HEK293 (cell line): ENCODE results near the gene SMARCA1.
"Not testable (repeated sequence)": the region's sequence is repeated elsewhere in the genome, so short reads cannot be mapped to it uniquely, and the experiment has no call there.

ENCODE experiments used
- CTCF ChIA-PET: fragments of 350-600 bp; formaldehyde crosslinking; extraction: SDS; loops from one replicate; lab custom pipeline; 2021; ENCODE audit warnings: antibody characterized with exemption; lab: Yijun Ruan, JAX
- POLR2A ChIA-PET: fragments of 300-600 bp; formaldehyde crosslinking; extraction: SDS; loops from one replicate; lab custom pipeline; 2020; ENCODE audit warnings: antibody characterized with exemption, inconsistent platforms; lab: Yijun Ruan, JAX
- H3K27ac ChIP-seq: fragments of 200-500 bp; sonication (Bioruptor generic); 2 replicates; pipeline ENCODE4 v1.5.1; 2014; ENCODE audit warnings: low read depth, low read length, control low read depth, inconsistent platforms; ENCODE audit errors: extremely low read depth
- H3K36me3 ChIP-seq, 2 experiments: fragments of 200-500 bp in 1 of 2; sonication (Bioruptor generic) in 1 of 2; 1 replicate in 1 of 2; 2 replicates in 1 of 2; pipeline ENCODE4 v1.5.1; 2014 to 2017; ENCODE audit warnings: inconsistent platforms in 2 of 2, low read length in 2 of 2; ENCODE audit not compliant: control insufficient read depth in 2 of 2, insufficient read depth in 1 of 2
- H3K4me1 ChIP-seq: fragments of 200-500 bp; sonication (Bioruptor generic); 2 replicates; pipeline ENCODE4 v1.5.1; 2014; ENCODE audit warnings: mild to moderate bottlenecking, low read length, inconsistent platforms; ENCODE audit not compliant: control insufficient read depth, insufficient read depth
- H3K4me3 ChIP-seq: 2 replicates; pipeline ENCODE4 v1.5.1; 2011; ENCODE audit warnings: low read depth, mild to moderate bottlenecking, control low read depth, low read length, moderate library complexity
- H3K9me3 ChIP-seq: fragments of 200-500 bp; sonication (Bioruptor generic); 2 replicates; pipeline ENCODE4 v1.5.1; 2014; ENCODE audit warnings: low read depth, low read length, inconsistent platforms; ENCODE audit not compliant: control insufficient read depth, insufficient read depth
- HOXA7 ChIP-seq: sonication (generic); formaldehyde crosslinking; IDR thresholded peaks from 2 replicates; pipeline ENCODE4 v1.8.1; 2022; ENCODE audit warnings: missing genetic modification reagents, borderline replicate concordance
- HOXD13 ChIP-seq: sonication (generic); formaldehyde crosslinking; IDR thresholded peaks from 2 replicates; pipeline ENCODE4 v1.8.0; 2022; ENCODE audit warnings: missing genetic modification reagents, borderline replicate concordance
- KLF10 ChIP-seq: fragments of 450-650 bp; IDR thresholded peaks from 2 replicates; pipeline ENCODE4 v1.5.1; 2018; ENCODE audit warnings: missing biosample characterization, mild to moderate bottlenecking, missing genetic modification characterization
- OSR2 ChIP-seq: fragments of 450-650 bp; formaldehyde crosslinking; IDR thresholded peaks from 2 replicates; pipeline ENCODE4 v1.5.1; 2016; ENCODE audit warnings: missing biosample characterization, missing genetic modification characterization
- ZBTB17 ChIP-seq: fragments of 450-650 bp; formaldehyde crosslinking; IDR thresholded peaks from 2 replicates; pipeline ENCODE4 v1.5.1; 2016; ENCODE audit warnings: missing biosample characterization, missing genetic modification characterization
- ZBTB20 ChIP-seq: fragments of 450-650 bp; formaldehyde crosslinking; IDR thresholded peaks from 2 replicates; pipeline ENCODE4 v1.5.1; 2016; ENCODE audit warnings: missing biosample characterization, missing genetic modification characterization
- ZEB2 ChIP-seq: fragments of 450-650 bp; formaldehyde crosslinking; IDR thresholded peaks from 2 replicates; pipeline ENCODE4 v1.5.1; 2016; ENCODE audit warnings: missing biosample characterization, missing genetic modification characterization
- ZNF112 ChIP-seq: fragments of 450-650 bp; formaldehyde crosslinking; IDR thresholded peaks from 2 replicates; pipeline ENCODE4 v1.5.0; 2017; ENCODE audit warnings: missing biosample characterization, missing genetic modification characterization
- ZNF146 ChIP-seq: fragments of 450-650 bp; formaldehyde crosslinking; IDR thresholded peaks from 2 replicates; pipeline ENCODE4 v1.5.1; 2016; ENCODE audit warnings: missing biosample characterization, missing genetic modification characterization
- ZNF239 ChIP-seq: fragments of 450-650 bp; formaldehyde crosslinking; IDR thresholded peaks from 2 replicates; pipeline ENCODE4 v1.5.1; 2016; ENCODE audit warnings: missing biosample characterization, missing genetic modification characterization
- ZNF302 ChIP-seq: fragments of 450-650 bp; formaldehyde crosslinking; IDR thresholded peaks from 2 replicates; pipeline ENCODE4 v1.5.1; 2016; ENCODE audit warnings: missing biosample characterization, missing genetic modification characterization, low read depth
- ZNF404 ChIP-seq: fragments of 450-650 bp; formaldehyde crosslinking; IDR thresholded peaks from 2 replicates; pipeline ENCODE4 v1.5.1; 2017; ENCODE audit warnings: missing biosample characterization, missing genetic modification characterization
- ZNF529 ChIP-seq: fragments of 450-650 bp; formaldehyde crosslinking; IDR thresholded peaks from 2 replicates; pipeline ENCODE4 v1.5.1; 2017; ENCODE audit warnings: missing genetic modification characterization, missing biosample characterization; ENCODE audit not compliant: insufficient replicate concordance
- ZNF558 ChIP-seq: fragments of 450-650 bp; formaldehyde crosslinking; IDR thresholded peaks from 2 replicates; pipeline ENCODE4 v1.5.1; 2016; ENCODE audit warnings: missing biosample characterization, missing genetic modification characterization
- ZNF670 ChIP-seq: fragments of 450-650 bp; formaldehyde crosslinking; IDR thresholded peaks from 2 replicates; pipeline ENCODE4 v1.5.1; 2016; ENCODE audit warnings: missing biosample characterization, missing genetic modification characterization, low read depth
- TF ChIP-seq, protein P1 (sequence below): fragments of 450-650 bp; formaldehyde crosslinking; IDR thresholded peaks from 2 replicates; pipeline ENCODE4 v1.5.1; 2016; ENCODE audit warnings: missing biosample characterization, missing genetic modification characterization
- TF ChIP-seq, protein P2 (sequence below): fragments of 450-650 bp; formaldehyde crosslinking; IDR thresholded peaks from 2 replicates; pipeline ENCODE4 v1.5.1; 2017; ENCODE audit warnings: missing biosample characterization, mild to moderate bottlenecking, missing genetic modification characterization, moderate library complexity
- TF ChIP-seq, protein P3 (sequence below): fragments of 450-650 bp; formaldehyde crosslinking; IDR thresholded peaks from 2 replicates; pipeline ENCODE4 v1.5.1; 2016; ENCODE audit warnings: missing biosample characterization, missing genetic modification characterization
- TF ChIP-seq, protein P4 (sequence below): fragments of 450-650 bp; formaldehyde crosslinking; IDR thresholded peaks from 2 replicates; pipeline ENCODE4 v1.5.1; 2017; ENCODE audit warnings: missing biosample characterization, missing genetic modification characterization

Gene SMARCA1

DNA sequence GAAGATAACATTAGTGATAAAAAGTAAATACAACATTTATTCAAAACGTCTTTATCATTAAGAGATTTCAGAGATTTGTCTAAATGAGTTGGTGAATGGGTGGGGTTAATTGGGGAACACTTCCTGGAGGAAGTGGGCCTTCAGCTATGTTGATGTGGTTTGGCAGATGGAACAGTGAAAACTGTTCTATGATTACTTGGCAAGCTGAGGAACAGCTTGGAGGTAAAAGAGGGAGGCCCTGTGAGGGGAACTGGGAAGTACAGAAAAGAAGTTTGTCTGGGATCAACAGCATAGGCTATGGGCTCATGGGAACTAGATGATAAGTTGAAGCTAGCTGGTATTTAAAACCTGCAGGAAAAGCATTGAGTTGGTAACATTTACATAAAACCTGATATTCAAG lies 42.8 kb upstream of the SMARCA1 start:
- no peak overlapping the region for H3K27ac ChIP-seq
- no peaks in the 10 kb centered on the region; the same call in 1 of the 2 replicates for H3K9me3 ChIP-seq
- no peak overlapping the region for H3K4me3 ChIP-seq
- H3K4me1 ChIP-seq = no peaks in the 10 kb centered on the region
- H3K36me3 ChIP-seq = peaks cover 24 to 78% of the 10 kb centered on the region in 2 experiments
- POLR2A ChIA-PET = no interaction called here
- CTCF ChIA-PET = interaction anchor here (1.1 kb wide), 1 partner anchor 39 kb away, joined by 3 read pairs; no protein-coding TSS in a partner anchor
- TF ChIP-seq ZBTB17 (tag by site-specific recombination) = no peak
- no peak for TF ChIP-seq ZEB2 (tag by site-specific recombination)
- no peak for TF ChIP-seq ZNF404
- TF ChIP-seq, protein P1, sequence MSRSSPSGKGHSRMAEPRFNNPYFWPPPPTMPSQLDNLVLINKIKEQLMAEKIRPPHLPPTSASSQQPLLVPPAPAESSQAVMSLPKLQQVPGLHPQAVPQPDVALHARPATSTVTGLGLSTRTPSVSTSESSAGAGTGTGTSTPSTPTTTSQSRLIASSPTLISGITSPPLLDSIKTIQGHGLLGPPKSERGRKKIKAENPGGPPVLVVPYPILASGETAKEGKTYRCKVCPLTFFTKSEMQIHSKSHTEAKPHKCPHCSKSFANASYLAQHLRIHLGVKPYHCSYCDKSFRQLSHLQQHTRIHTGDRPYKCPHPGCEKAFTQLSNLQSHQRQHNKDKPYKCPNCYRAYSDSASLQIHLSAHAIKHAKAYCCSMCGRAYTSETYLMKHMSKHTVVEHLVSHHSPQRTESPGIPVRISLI = no peak

DNA sequence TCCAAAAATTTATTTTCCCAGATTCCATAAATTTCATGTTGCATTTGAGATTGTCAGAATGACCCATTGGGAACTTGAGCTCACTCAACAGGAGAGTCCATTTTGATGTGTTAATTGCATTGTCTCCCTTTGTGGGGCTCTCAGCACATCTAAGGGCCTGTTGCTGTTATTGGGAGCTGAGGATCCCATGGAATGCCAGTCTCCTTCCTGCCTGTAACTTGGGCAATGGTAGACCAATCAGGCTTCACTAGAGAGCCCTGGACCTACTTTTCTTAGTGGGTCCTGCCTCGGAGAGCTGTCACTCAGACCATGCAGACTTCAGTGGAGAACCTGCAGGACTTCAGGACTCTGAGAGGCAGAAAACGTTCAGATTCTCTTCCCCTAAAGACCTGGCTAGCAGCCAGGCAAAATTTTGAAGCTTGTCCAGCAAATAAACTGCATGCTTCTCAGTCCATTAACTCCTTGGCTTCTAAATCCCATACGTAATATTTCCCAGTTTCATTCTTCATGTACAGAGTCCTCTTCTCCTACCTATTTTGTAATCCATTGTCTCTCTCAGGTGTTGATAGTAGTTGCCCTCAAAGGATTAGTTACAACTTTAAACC lies 41.9 kb upstream of the SMARCA1 start:
- no peaks in the 10 kb centered on the region for H3K9me3 ChIP-seq
- ChIA-PET POLR2A (no interaction called here), CTCF (interaction anchor here (1.1 kb wide), 1 partner anchor 40 kb away, joined by 3 read pairs; no protein-coding TSS in a partner anchor)
- H3K36me3 ChIP-seq = peaks cover 26 to 79% of the 10 kb centered on the region in 2 experiments
- TF ChIP-seq ZNF558 (tag by site-specific recombination) (no peak), ZNF239 (tag by site-specific recombination) (no peak), HOXA7 (CRISPR knock-in tag) (no peak), ZBTB20 (tag by site-specific recombination) (no peak), HOXD13 (CRISPR knock-in tag) (no peak), OSR2 (tag by site-specific recombination) (no peak)
- TF ChIP-seq, protein P2, sequence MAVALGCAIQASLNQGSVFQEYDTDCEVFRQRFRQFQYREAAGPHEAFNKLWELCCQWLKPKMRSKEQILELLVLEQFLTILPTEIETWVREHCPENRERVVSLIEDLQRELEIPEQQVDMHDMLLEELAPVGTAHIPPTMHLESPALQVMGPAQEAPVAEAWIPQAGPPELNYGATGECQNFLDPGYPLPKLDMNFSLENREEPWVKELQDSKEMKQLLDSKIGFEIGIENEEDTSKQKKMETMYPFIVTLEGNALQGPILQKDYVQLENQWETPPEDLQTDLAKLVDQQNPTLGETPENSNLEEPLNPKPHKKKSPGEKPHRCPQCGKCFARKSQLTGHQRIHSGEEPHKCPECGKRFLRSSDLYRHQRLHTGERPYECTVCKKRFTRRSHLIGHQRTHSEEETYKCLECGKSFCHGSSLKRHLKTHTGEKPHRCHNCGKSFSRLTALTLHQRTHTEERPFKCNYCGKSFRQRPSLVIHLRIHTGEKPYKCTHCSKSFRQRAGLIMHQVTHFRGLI = no peak
- no peak overlapping the region for H3K4me3 ChIP-seq
- no peak overlapping the region for H3K27ac ChIP-seq
- no peaks in the 10 kb centered on the region for H3K4me1 ChIP-seq

DNA sequence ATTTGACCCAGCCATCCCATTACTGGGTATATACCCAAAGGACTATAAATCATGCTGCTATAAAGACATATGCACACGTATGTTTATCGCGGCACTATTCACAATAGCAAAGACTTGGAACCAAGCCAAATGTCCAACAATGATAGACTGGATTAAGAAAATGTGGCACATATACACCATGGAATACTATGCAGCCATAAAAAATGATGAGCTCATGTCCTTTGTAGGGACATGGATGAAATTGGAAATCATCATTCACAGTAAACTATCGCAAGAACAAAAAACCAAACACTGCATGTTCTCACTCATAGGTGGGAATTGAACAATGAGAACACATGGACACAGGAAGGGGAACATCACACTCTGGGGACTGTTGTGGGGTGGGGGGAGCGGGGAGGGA lies 41.1 kb upstream of the SMARCA1 start:
- CTCF ChIA-PET, POLR2A ChIA-PET, H3K9me3 ChIP-seq, H3K4me1 ChIP-seq, H3K27ac ChIP-seq, H3K4me3 ChIP-seq: not testable (repeated sequence)
- TF ChIP-seq ZNF146 (tag by site-specific recombination) = peak; percentile 95
- H3K36me3 ChIP-seq = peaks cover 32 to 79% of the 10 kb centered on the region in 2 experiments

DNA sequence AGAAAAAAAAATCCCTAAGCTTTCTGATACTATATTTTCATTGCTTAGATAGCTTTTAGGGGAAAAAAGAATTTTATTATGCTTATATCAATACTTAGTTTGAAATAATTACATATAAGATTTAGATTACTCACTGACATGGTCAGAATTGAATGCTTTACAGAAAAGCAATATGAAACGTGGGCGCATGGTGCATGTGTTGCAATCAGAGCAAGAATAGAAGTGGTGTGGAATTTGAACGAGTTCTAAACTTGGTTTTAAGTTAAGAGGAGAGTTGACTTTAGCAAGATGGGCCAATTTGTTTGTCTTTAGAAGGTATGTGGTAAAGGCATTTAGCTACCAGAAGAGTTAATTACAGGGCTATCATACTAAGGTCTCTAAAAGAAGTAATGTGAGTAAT lies 38.2 kb upstream of the SMARCA1 start:
- H3K4me1 ChIP-seq = no peaks in the 10 kb centered on the region
- CTCF ChIA-PET = interaction anchor here (0.6 to 0.8 kb wide), 2 partner anchors 114 to 1840 kb away, joined by 3 to 6 read pairs; no protein-coding TSS in a partner anchor
- no peak overlapping the region for H3K27ac ChIP-seq
- POLR2A ChIA-PET = interaction anchor here (0.6 kb wide), 1 partner anchor 35 kb away, joined by 3 read pairs; no protein-coding TSS in a partner anchor
- no peaks in the 10 kb centered on the region for H3K9me3 ChIP-seq
- no peak overlapping the region for H3K4me3 ChIP-seq
- H3K36me3 ChIP-seq = peaks cover 26 to 87% of the 10 kb centered on the region in 2 experiments; a peak in 2 of 3 replicates
- TF ChIP-seq, protein P3, sequence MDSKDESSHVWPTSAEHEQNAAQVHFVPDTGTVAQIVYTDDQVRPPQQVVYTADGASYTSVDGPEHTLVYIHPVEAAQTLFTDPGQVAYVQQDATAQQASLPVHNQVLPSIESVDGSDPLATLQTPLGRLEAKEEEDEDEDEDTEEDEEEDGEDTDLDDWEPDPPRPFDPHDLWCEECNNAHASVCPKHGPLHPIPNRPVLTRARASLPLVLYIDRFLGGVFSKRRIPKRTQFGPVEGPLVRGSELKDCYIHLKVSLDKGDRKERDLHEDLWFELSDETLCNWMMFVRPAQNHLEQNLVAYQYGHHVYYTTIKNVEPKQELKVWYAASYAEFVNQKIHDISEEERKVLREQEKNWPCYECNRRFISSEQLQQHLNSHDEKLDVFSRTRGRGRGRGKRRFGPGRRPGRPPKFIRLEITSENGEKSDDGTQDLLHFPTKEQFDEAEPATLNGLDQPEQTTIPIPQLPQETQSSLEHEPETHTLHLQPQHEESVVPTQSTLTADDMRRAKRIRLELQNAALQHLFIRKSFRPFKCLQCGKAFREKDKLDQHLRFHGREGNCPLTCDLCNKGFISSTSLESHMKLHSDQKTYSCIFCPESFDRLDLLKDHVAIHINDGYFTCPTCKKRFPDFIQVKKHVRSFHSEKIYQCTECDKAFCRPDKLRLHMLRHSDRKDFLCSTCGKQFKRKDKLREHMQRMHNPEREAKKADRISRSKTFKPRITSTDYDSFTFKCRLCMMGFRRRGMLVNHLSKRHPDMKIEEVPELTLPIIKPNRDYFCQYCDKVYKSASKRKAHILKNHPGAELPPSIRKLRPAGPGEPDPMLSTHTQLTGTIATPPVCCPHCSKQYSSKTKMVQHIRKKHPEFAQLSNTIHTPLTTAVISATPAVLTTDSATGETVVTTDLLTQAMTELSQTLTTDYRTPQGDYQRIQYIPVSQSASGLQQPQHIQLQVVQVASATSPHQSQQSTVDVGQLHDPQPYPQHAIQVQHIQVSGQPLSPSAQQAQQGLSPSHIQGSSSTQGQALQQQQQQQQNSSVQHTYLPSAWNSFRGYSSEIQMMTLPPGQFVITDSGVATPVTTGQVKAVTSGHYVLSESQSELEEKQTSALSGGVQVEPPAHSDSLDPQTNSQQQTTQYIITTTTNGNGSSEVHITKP (tag by site-specific recombination) = no peak
- TF ChIP-seq, protein P4, sequence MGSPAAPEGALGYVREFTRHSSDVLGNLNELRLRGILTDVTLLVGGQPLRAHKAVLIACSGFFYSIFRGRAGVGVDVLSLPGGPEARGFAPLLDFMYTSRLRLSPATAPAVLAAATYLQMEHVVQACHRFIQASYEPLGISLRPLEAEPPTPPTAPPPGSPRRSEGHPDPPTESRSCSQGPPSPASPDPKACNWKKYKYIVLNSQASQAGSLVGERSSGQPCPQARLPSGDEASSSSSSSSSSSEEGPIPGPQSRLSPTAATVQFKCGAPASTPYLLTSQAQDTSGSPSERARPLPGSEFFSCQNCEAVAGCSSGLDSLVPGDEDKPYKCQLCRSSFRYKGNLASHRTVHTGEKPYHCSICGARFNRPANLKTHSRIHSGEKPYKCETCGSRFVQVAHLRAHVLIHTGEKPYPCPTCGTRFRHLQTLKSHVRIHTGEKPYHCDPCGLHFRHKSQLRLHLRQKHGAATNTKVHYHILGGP (tag by site-specific recombination) = no peak
- no peak for TF ChIP-seq KLF10 (tag by site-specific recombination)
- no peak for TF ChIP-seq ZNF670 (tag by site-specific recombination)
- TF ChIP-seq ZNF302 (tag by site-specific recombination) = no peak
- TF ChIP-seq ZNF112 (tag by site-specific recombination) = no peak
- TF ChIP-seq ZNF529 (tag by site-specific recombination) = no peak
